Osteocyte (in vitro differentiated cells): ENCODE measurements around the gene JRKL. TPM values are rescaled to one million over a fixed set of nuclear protein-coding genes. Genes with fewer than 3 reads are reported as not detected.

Experiments
- DNase-seq: peaks from one replicate; pipeline ENCODE4 v3.0.0; 2021; ENCODE audit warnings: mixed read lengths; ENCODE audit not compliant: unreplicated experiment; ENCODE audit errors: extremely low spot score
- H3K27ac Mint-ChIP-seq: one replicate; pipeline ENCODE4 v1.8.0; 2021; ENCODE audit warnings: mild to moderate bottlenecking, mixed read lengths; ENCODE audit not compliant: unreplicated experiment
- H3K27me3 Mint-ChIP-seq: one replicate; pipeline ENCODE4 v1.8.0; 2021; ENCODE audit warnings: mixed read lengths; ENCODE audit not compliant: unreplicated experiment
- H3K36me3 Mint-ChIP-seq: one replicate; pipeline ENCODE4 v1.8.0; 2021; ENCODE audit warnings: mixed read lengths; ENCODE audit not compliant: unreplicated experiment
- H3K4me1 Mint-ChIP-seq: one replicate; pipeline ENCODE4 v1.8.0; 2021; ENCODE audit warnings: mixed read lengths; ENCODE audit not compliant: unreplicated experiment
- H3K4me3 Mint-ChIP-seq: one replicate; pipeline ENCODE4 v1.8.0; 2021; ENCODE audit warnings: mild to moderate bottlenecking, moderate library complexity, mixed read lengths; ENCODE audit not compliant: unreplicated experiment
- H3K9me3 Mint-ChIP-seq: one replicate; pipeline ENCODE4 v1.8.0; 2021; ENCODE audit warnings: mixed read lengths; ENCODE audit not compliant: unreplicated experiment
- CTCF ChIP-seq: fragments of 200-600 bp; sonication (generic); IDR thresholded peaks from 2 replicates; pipeline ENCODE4 v1.5.0; 2021; ENCODE audit warnings: antibody characterized with exemption, mild to moderate bottlenecking, moderate library complexity
- total RNA-seq: library from RNA; stranded (reverse); gene quantifications from 2 replicates; pipeline ENCODE4 v1.2.1, GENCODE V29; 2021

The JRKL gene
- total RNA-seq, 1 donor from 2014 or later = 10.6 TPM

- Mint-ChIP-seq H3K9me3 (no peaks in the 10 kb centered on the region), H3K27me3 (no peaks in the 10 kb centered on the region), H3K4me3 (no peak overlapping the region), H3K4me1 (peaks cover 20% of the 10 kb centered on the region), H3K27ac (no peak overlapping the region), H3K36me3 (peaks cover 29% of the 10 kb centered on the region)
- DNase-seq = no peak
- no peak for TF ChIP-seq CTCF
Measured at GRCh38 chr11:96384156-96384555, 5.7 kb upstream of the JRKL start.

GRCh38 chr11:96385187-96385586 is 4.6 kb upstream of the JRKL start:
- no peak for DNase-seq
- TF ChIP-seq CTCF = no peak
- Mint-ChIP-seq H3K27me3 (no peaks in the 10 kb centered on the region), H3K9me3 (no peaks in the 10 kb centered on the region), H3K4me1 (peaks cover 20% of the 10 kb centered on the region), H3K27ac (no peak overlapping the region), H3K36me3 (peaks cover 24% of the 10 kb centered on the region), H3K4me3 (no peak overlapping the region)

GRCh38 chr11:96388891-96389719 is 708 bp upstream of the JRKL start:
- H3K36me3 Mint-ChIP-seq = peaks cover 13% of the 10 kb centered on the region
- H3K27me3 Mint-ChIP-seq = no peaks in the 10 kb centered on the region
- H3K4me3 Mint-ChIP-seq = peak overlapping the region; percentile 96
- no peaks in the 10 kb centered on the region for H3K9me3 Mint-ChIP-seq
- peaks cover 40% of the 10 kb centered on the region for H3K4me1 Mint-ChIP-seq
- no peak for DNase-seq
- TF ChIP-seq CTCF = no peak
- H3K27ac Mint-ChIP-seq = peak overlapping the region; percentile 96

GRCh38 chr11:96390488-96390792 is 627 bp downstream of the JRKL start:
- Mint-ChIP-seq H3K4me1 (peaks cover 40% of the 10 kb centered on the region), H3K27me3 (no peaks in the 10 kb centered on the region), H3K9me3 (no peaks in the 10 kb centered on the region), H3K27ac (peak overlapping the region; percentile 96), H3K4me3 (peak overlapping the region; percentile 96), H3K36me3 (peaks cover 4% of the 10 kb centered on the region)
- TF ChIP-seq CTCF = no peak
- DNase-seq = no peak

- H3K36me3 Mint-ChIP-seq = peaks cover 3% of the 10 kb centered on the region
- TF ChIP-seq CTCF = peak; percentile 21
- no peaks in the 10 kb centered on the region for H3K9me3 Mint-ChIP-seq
- H3K27me3 Mint-ChIP-seq = no peaks in the 10 kb centered on the region
- H3K4me1 Mint-ChIP-seq = peaks cover 40% of the 10 kb centered on the region
- H3K4me3 Mint-ChIP-seq = no peak overlapping the region
- H3K27ac Mint-ChIP-seq = no peak overlapping the region
- DNase-seq = no peak
Measured at GRCh38 chr11:96391698-96392307, 2.0 kb downstream of the JRKL start.
